Breast epithelium (tissue), 4 donors: Measurements from ENCODE around the gene MRPS23. TPM values are rescaled to one million over a fixed set of nuclear protein-coding genes. Genes with fewer than 3 reads are reported as not detected.

ENCODE experiments used
- DNase-seq, 2 donors: peaks; one replicate each; pipeline ENCODE4 v3.0.0-alpha.2; 2019; ENCODE audit warnings: low spot score in 2 of 2
- H3K27ac ChIP-seq, 2 donors: fragments of 200-600 bp; sonication (generic) in 1 of 2; one replicate each; pipeline ENCODE4 v1.5.1; 2016 to 2019; ENCODE audit warnings: mild to moderate bottlenecking in 1 of 2
- H3K27me3 ChIP-seq, 2 donors: fragments of 200-600 bp; sonication (generic) in 1 of 2; one replicate each; pipeline versions ENCODE4 v1.5.1 to v1.6.0; 2017 to 2019; ENCODE audit warnings: control low read depth in 1 of 2, mild to moderate bottlenecking in 1 of 2
- H3K36me3 ChIP-seq: fragments of 200-600 bp; one replicate; pipeline ENCODE4 v1.5.1; 2019
- H3K4me1 ChIP-seq, 2 donors: fragments of 200-600 bp; sonication (generic); one replicate each; pipeline ENCODE4 v1.5.1; 2016 to 2019; ENCODE audit warnings: control low read depth in 1 of 2
- H3K4me3 ChIP-seq, 3 donors: fragments of 200-600 bp; sonication (generic); 1 replicate in 2 of 3; 2 replicates in 1 of 3; pipeline ENCODE4 v1.5.1; 2016 to 2019; ENCODE audit warnings: mild to moderate bottlenecking in 3 of 3, moderate library complexity in 2 of 3
- H3K9me3 ChIP-seq, 2 donors: fragments of 200-600 bp; sonication (generic) in 1 of 2; one replicate each; pipeline ENCODE4 v1.5.1; 2016 to 2019; ENCODE audit warnings: control low read depth in 1 of 2
- CTCF ChIP-seq, 3 donors: fragments of 450-650 bp; IDR thresholded peaks; one replicate each; pipeline ENCODE4 v1.5.1; 2016 to 2017; ENCODE audit warnings: antibody characterized with exemption in 3 of 3, mild to moderate bottlenecking in 3 of 3, moderate library complexity in 3 of 3
- POLR2A ChIP-seq: fragments of 450-650 bp; IDR thresholded peaks from one replicate; pipeline ENCODE4 v1.6.1; 2016; ENCODE audit warnings: antibody characterized with exemption, mild to moderate bottlenecking, moderate library complexity
- POLR2AphosphoS5 ChIP-seq, 3 donors: sonication (generic); formaldehyde crosslinking; IDR thresholded peaks; one replicate each; pipeline ENCODE4 v1.6.1; 2017; ENCODE audit warnings: antibody characterized with exemption in 3 of 3
- intact Hi-C: fragments of 100-400 bp; cut with DNase I; formaldehyde crosslinking; loops from one replicate; pipeline ENCODE4 v1.15.1; 2023; ENCODE audit warnings: low total_unique reads
- total RNA-seq, 3 donors: library from RNA; depleted of rRNA; stranded (reverse); fragments of >200 nt; gene quantifications; one replicate each; pipeline ENCODE4 v1.1.0, GENCODE V29; 2016

The MRPS23 gene
- total RNA-seq, 3 donors from 2014 or later = 7.5 to 10.7 (median 8.2) TPM

- Histone ChIP-seq H3K36me3 (no peaks in the 10 kb centered on the region), H3K4me1 (peaks cover 0 to 35% of the 10 kb centered on the region in 2 donors), H3K9me3 (no peaks in the 10 kb centered on the region), H3K4me3 (no peak overlapping the region), H3K27ac (peak overlapping the region; percentile 92 to 95), H3K27me3 (no peaks in the 10 kb centered on the region)
- peak; percentile 82 to 92 for DNase-seq
- intact Hi-C loops = no loop called here
- no peak for TF ChIP-seq POLR2A
- TF ChIP-seq POLR2AphosphoS5 (IDR thresholded peaks at IDR 0.05) = peak in 2 of 3 donors; percentile 5 to 22
- TF ChIP-seq CTCF (IDR thresholded peaks at IDR 0.05) = peak in 2 of 3 donors; percentile 7 to 21
Measured at GRCh38 chr17:57889892-57890856, 40.3 kb upstream of the MRPS23 start.

GRCh38 chr17:57889252-57889651 lies 39.4 kb upstream of the MRPS23 start:
- no peak overlapping the region for H3K4me3 ChIP-seq
- intact Hi-C loops = no loop called here
- TF ChIP-seq POLR2A (no peak), POLR2AphosphoS5 (IDR thresholded peaks at IDR 0.05) (no peak), CTCF (IDR thresholded peaks at IDR 0.05) (no peak)
- DNase-seq = no peak
- H3K9me3 ChIP-seq = no peaks in the 10 kb centered on the region
- peaks cover 0 to 35% of the 10 kb centered on the region in 2 donors for H3K4me1 ChIP-seq
- H3K27me3 ChIP-seq = no peaks in the 10 kb centered on the region
- peak overlapping the region; percentile 92 to 95 for H3K27ac ChIP-seq
- no peaks in the 10 kb centered on the region for H3K36me3 ChIP-seq

DNA sequence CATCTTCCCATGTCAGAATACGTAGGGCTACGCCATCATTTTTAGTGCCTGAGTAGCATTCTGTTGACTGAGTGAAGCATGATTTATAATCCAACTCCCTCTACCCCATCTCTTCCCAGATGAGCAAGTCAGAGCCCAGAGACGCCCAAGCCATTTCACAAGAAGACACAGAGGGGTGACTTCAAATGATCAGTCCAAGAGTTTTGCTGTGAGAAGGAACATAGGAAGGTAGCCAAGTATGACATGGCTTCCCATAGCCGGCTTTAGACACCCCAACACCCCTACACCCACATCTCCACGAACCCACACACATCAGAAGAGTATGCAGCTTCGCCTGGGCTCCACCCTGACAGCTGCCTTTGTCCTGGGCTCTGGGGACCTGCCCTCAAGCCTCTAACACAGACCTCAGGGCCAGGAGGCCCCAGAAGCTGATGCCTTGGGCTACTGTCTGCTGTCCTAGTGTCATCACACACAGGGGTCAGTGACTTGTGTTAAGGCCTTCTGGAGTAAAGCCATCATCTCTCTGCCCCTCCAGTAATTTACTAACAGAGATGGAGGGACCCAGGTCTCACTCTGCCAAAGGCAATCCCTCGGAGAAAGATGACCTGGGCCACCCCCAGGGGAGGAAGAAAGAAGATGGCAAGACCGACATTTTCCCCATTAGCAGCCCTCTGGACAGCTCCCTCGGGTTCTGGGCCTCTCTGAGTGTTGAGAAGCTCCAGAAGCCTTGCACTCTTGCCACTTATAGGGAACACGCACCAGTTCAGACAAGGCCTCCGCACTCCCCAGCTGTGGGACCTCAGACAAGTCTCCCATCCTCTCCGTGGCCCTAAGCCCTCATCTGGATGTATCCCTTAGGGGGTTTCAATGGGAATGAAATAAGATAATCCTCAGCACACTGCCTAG lies 38.7 kb upstream of the MRPS23 start:
- Histone ChIP-seq H3K4me1 (peaks cover 0 to 28% of the 10 kb centered on the region in 2 donors), H3K27ac (peak overlapping the region in 1 of 2 donors; percentile 95), H3K4me3 (no peak overlapping the region), H3K27me3 (no peaks in the 10 kb centered on the region), H3K9me3 (no peaks in the 10 kb centered on the region), H3K36me3 (no peaks in the 10 kb centered on the region)
- DNase-seq = no peak
- TF ChIP-seq CTCF (IDR thresholded peaks at IDR 0.05) (no peak), POLR2AphosphoS5 (IDR thresholded peaks at IDR 0.05) (no peak), POLR2A (no peak)
- intact Hi-C loops = no loop called here

DNA sequence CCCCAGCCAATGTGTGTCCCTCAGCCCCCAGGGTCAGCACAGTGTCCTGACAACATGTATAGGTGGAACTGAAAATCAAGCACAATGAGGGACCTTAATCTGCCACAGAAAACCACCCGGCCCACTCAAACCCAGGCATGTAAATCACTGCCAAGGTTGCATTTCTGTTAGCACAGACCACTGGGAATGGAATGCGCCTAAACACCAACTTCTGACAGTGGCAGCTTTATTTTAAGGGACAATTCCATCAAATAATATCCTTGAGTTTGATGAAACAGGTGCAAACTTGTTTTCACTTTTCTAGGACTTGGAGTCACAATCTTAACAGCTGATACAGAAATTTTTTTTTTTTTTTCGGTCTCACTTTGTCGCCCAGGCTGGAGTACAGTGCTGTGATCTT lies 37.3 kb upstream of the MRPS23 start:
- no peaks in the 10 kb centered on the region for H3K36me3 ChIP-seq
- no peak for TF ChIP-seq CTCF (IDR thresholded peaks at IDR 0.05)
- no peak for TF ChIP-seq POLR2A
- TF ChIP-seq POLR2AphosphoS5 (IDR thresholded peaks at IDR 0.05) = no peak
- no peak overlapping the region for H3K4me3 ChIP-seq
- peaks cover 0 to 20% of the 10 kb centered on the region in 2 donors for H3K4me1 ChIP-seq
- no peaks in the 10 kb centered on the region for H3K27me3 ChIP-seq
- no peak for DNase-seq
- intact Hi-C loops = no loop called here
- H3K9me3 ChIP-seq = no peaks in the 10 kb centered on the region
- no peak overlapping the region for H3K27ac ChIP-seq
